A673 (cell line): ENCODE measurements around the gene TNFAIP3. TPM values are rescaled to one million over a fixed set of nuclear protein-coding genes. Genes with fewer than 3 reads are reported as not detected.

ENCODE experiments used
- BruUV-seq: library from RNA; stranded (reverse); fragments of 400-500 nt; replicated peaks from 2 replicates; lab custom pipeline; 2021; lab: Mats Ljungman, UMichigan
- CTCF ChIA-PET: fragments of 300-600 bp; sonication (Branson Sonifier 250); formaldehyde crosslinking; loops from one replicate; lab custom pipeline; 2022; ENCODE audit warnings: antibody characterized with exemption; lab: Charles Lee
- POLR2A ChIA-PET: fragments of 300-600 bp; sonication (Branson Sonifier 250); formaldehyde crosslinking; loops from one replicate; lab custom pipeline; 2022; ENCODE audit warnings: antibody characterized with exemption; ENCODE audit not compliant: low non-redundant PET; lab: Charles Lee
- DNase-seq: peaks from one replicate; pipeline ENCODE4 v3.0.0-alpha.2; 2015; ENCODE audit warnings: low spot score
- H3K27ac ChIP-seq: fragments of 200-600 bp; sonication (generic); 2 replicates; pipeline ENCODE4 v1.5.1; 2016; ENCODE audit warnings: mixed run types, low read depth, mild to moderate bottlenecking, mixed read lengths, antibody characterized with exemption, low read length; ENCODE audit not compliant: poor library complexity, severe bottlenecking
- H3K27me3 ChIP-seq: fragments of 200-600 bp; sonication (generic); replicated peaks from 2 replicates; pipeline ENCODE4 v1.6.1; 2017; ENCODE audit warnings: mixed run types, low read depth, mild to moderate bottlenecking, mixed read lengths, antibody characterized with exemption, low read length; ENCODE audit not compliant: insufficient read depth, poor library complexity
- H3K36me3 ChIP-seq: fragments of 200-600 bp; sonication (generic); 2 replicates; pipeline ENCODE4 v1.6.1; 2016; ENCODE audit warnings: mixed run types, mild to moderate bottlenecking, mixed read lengths, antibody characterized with exemption, low read length; ENCODE audit not compliant: insufficient read depth, poor library complexity, severe bottlenecking
- H3K4me1 ChIP-seq: fragments of 200-600 bp; sonication (generic); 2 replicates; pipeline ENCODE4 v1.6.1; 2017; ENCODE audit warnings: mixed run types, mild to moderate bottlenecking, mixed read lengths, antibody characterized with exemption, low read length; ENCODE audit not compliant: insufficient read depth, poor library complexity, severe bottlenecking
- H3K4me3 ChIP-seq: fragments of 200-600 bp; sonication (generic); 2 replicates; pipeline ENCODE4 v1.5.1; 2016; ENCODE audit warnings: low read depth, mixed run types, mild to moderate bottlenecking, mixed read lengths, low read length; ENCODE audit not compliant: poor library complexity, severe bottlenecking
- H3K9me3 ChIP-seq: fragments of 200-600 bp; sonication (generic); 2 replicates; pipeline ENCODE4 v1.6.1; 2016; ENCODE audit warnings: mixed run types, low read depth, mild to moderate bottlenecking, mixed read lengths, antibody characterized with exemption, low read length; ENCODE audit not compliant: poor library complexity, severe bottlenecking
- EZH2 ChIP-seq: fragments of 200-600 bp; sonication (generic); IDR thresholded peaks from 2 replicates; pipeline ENCODE4 v1.6.1; 2017; ENCODE audit warnings: borderline replicate concordance, low read depth, mild to moderate bottlenecking, mixed read lengths, antibody characterized with exemption, low read length; ENCODE audit not compliant: poor library complexity, severe bottlenecking
- intact Hi-C: fragments of 100-400 bp; cut with micrococcal nuclease; formaldehyde crosslinking; loops from one replicate; pipeline ENCODE4 v1.10.0; 2022; ENCODE audit not compliant: unreplicated experiment
- total RNA-seq: library from RNA; stranded (reverse); gene quantifications from 2 replicates; pipeline ENCODE4 v1.2.3, GENCODE V29; 2021
- TF ChIP-seq, protein P1 (sequence below): fragments of 300-800, 200-600 bp; sonication (generic); conservative IDR thresholded peaks from 2 replicates; pipeline ENCODE4 v1.5.1; 2017; ENCODE audit warnings: low read depth, mild to moderate bottlenecking, antibody characterized with exemption, low read length, moderate library complexity, mixed read lengths

The TNFAIP3 gene
- total RNA-seq, 1 experiment from 2014 or later: 12.7 TPM

DNA sequence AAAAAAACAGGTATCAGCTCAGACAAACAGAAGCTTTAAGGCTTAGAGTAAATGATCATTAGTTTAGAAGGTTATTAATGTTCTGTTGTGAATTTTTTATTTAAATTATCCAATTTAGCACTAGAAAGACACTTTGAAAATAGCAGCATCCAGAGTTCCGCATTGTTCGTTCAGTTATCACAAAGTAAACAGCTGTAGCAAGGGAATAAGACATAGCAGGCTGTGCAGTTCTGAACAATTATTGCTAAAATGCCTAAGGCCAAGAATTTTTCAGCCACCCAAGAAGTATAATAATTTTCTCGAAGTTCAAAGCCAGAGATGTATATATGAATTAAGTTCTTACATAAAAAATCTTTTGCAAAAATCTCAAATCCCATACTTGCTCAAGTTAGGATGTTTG lies 8.0 kb upstream of the TNFAIP3 start:
- Histone ChIP-seq H3K27me3 (peaks cover 94% of the 10 kb centered on the region), H3K9me3 (no peaks in the 10 kb centered on the region), H3K36me3 (no peaks in the 10 kb centered on the region), H3K27ac (no peak overlapping the region), H3K4me3 (no peak overlapping the region), H3K4me1 (no peaks in the 10 kb centered on the region)
- no peak for TF ChIP-seq EZH2
- TF ChIP-seq, protein P1, sequence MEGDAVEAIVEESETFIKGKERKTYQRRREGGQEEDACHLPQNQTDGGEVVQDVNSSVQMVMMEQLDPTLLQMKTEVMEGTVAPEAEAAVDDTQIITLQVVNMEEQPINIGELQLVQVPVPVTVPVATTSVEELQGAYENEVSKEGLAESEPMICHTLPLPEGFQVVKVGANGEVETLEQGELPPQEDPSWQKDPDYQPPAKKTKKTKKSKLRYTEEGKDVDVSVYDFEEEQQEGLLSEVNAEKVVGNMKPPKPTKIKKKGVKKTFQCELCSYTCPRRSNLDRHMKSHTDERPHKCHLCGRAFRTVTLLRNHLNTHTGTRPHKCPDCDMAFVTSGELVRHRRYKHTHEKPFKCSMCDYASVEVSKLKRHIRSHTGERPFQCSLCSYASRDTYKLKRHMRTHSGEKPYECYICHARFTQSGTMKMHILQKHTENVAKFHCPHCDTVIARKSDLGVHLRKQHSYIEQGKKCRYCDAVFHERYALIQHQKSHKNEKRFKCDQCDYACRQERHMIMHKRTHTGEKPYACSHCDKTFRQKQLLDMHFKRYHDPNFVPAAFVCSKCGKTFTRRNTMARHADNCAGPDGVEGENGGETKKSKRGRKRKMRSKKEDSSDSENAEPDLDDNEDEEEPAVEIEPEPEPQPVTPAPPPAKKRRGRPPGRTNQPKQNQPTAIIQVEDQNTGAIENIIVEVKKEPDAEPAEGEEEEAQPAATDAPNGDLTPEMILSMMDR: no peak
- intact Hi-C loops: no loop called here
- DNase-seq: no peak
- POLR2A ChIA-PET: no interaction called here
- CTCF ChIA-PET: no interaction called here
- BruUV-seq: no TSS peak

GRCh38 chr6:137860394-137861005 lies 6.6 kb upstream of the TNFAIP3 start:
- BruUV-seq: no TSS peak
- DNase-seq: no peak
- no peak overlapping the region for H3K27ac ChIP-seq
- ChIA-PET POLR2A (no interaction called here), CTCF (no interaction called here)
- intact Hi-C loops: no loop called here
- H3K4me1 ChIP-seq: no peaks in the 10 kb centered on the region
- H3K9me3 ChIP-seq: no peaks in the 10 kb centered on the region
- H3K36me3 ChIP-seq: no peaks in the 10 kb centered on the region
- TF ChIP-seq EZH2: no peak
- TF ChIP-seq, protein P1: no peak
- H3K27me3 ChIP-seq: peaks cover 86% of the 10 kb centered on the region
- H3K4me3 ChIP-seq: no peak overlapping the region

DNA sequence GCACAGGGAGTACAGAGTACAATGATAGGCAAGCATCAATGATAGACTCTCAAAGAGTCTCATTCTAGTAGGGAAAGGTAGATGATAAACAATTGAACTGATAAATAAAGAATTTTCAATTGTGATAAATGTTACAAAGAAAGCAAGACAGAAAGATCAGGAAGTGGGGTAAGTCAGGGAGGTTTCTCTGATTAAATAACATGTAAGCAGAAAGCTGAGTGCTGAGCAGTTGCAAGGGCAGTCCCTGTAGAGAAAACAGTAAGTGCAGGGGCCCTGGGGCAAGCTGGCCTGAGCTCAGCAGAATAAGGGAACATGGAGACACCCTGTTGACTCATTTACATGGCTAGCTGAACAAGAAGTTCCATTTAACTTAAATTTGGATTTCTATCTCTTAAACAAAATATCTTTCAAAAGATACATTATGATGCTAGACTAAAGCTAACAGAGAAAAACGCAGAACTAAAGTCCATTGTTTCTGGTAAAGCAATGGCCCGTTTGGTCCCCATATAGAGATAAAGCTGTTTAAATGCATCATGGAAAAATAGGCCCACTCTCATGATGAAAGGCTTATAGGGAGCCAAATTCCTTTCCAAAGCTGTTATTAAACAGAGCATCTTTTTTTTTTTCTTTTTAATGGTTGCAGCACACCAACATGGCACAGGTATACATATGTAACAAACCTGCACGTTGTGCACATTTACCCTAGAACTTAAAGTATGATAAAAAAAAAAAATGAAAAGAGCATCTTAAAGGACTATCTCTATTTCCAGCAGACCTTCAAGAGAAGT lies 5.3 kb upstream of the TNFAIP3 start:
- peaks cover 8% of the 10 kb centered on the region for H3K4me1 ChIP-seq
- ChIA-PET POLR2A (no interaction called here), CTCF (no interaction called here)

More for the DNA sequence above, 5.3 kb upstream of the TNFAIP3 start:
- Histone ChIP-seq H3K27me3 (peaks cover 83% of the 10 kb centered on the region), H3K9me3 (no peaks in the 10 kb centered on the region), H3K27ac (no peak overlapping the region), H3K36me3 (no peaks in the 10 kb centered on the region), H3K4me3 (no peak overlapping the region)
- DNase-seq: no peak
- intact Hi-C loops: no loop called here
- no TSS peak for BruUV-seq
- TF ChIP-seq, protein P1: no peak
- TF ChIP-seq EZH2: no peak
